DND-41 (cell line): ENCODE data around the gene RPIA.
"Not testable (repeated sequence)": the region's sequence is repeated elsewhere in the genome, so short reads cannot be mapped to it uniquely, and the experiment has no call there.

Experiments used
- ATAC-seq: fragments of 200-7000 bp; cut with Tn5 transposase; 3 replicates; pipeline ENCODE4 v1.9.1; 2021; ENCODE audit warnings: low read depth; ENCODE audit not compliant: insufficient read depth
- DNase-seq: peaks from one replicate; pipeline ENCODE4 v3.0.0-alpha.2; 2020
- H2AFZ ChIP-seq: 2 replicates; pipeline ENCODE4 v1.6.0; 2012; ENCODE audit warnings: low read depth, low read length
- H3K27ac ChIP-seq: 2 replicates; pipeline ENCODE4 v1.5.1; 2012; ENCODE audit warnings: low read length, inconsistent platforms
- H3K27me3 ChIP-seq: fragments of 200-600 bp; sonication (generic); 2 replicates; pipeline ENCODE4 v1.6.0; 2012; ENCODE audit warnings: low read length, mild to moderate bottlenecking, inconsistent platforms; ENCODE audit not compliant: insufficient read depth, poor library complexity
- H3K36me3 ChIP-seq: 2 replicates; pipeline ENCODE4 v1.5.1; 2012; ENCODE audit warnings: low read length, inconsistent platforms; ENCODE audit not compliant: insufficient read depth
- H3K4me1 ChIP-seq: 2 replicates; pipeline ENCODE4 v1.5.1; 2012; ENCODE audit warnings: mild to moderate bottlenecking, low read length; ENCODE audit not compliant: insufficient read depth
- H3K4me2 ChIP-seq: 2 replicates; pipeline ENCODE4 v1.6.0; 2012; ENCODE audit warnings: mild to moderate bottlenecking, moderate library complexity, low read length, inconsistent platforms; ENCODE audit not compliant: insufficient read depth
- H3K4me3 ChIP-seq, 2 experiments: fragments of 200-600 bp in 1 of 2; shearing (Covaris generic) in 1 of 2; 2 replicates each; pipeline ENCODE4 v1.5.1; 2012 to 2016; ENCODE audit warnings: inconsistent platforms in 2 of 2, low read length in 2 of 2, mild to moderate bottlenecking in 2 of 2, low read depth in 1 of 2, moderate library complexity in 1 of 2
- H3K79me2 ChIP-seq: 2 replicates; pipeline ENCODE4 v1.6.0; 2012; ENCODE audit warnings: low read length, inconsistent platforms; ENCODE audit not compliant: insufficient read depth
- H3K9ac ChIP-seq: 2 replicates; pipeline ENCODE4 v1.6.0; 2012; ENCODE audit warnings: low read depth, mild to moderate bottlenecking, inconsistent platforms, low read length, moderate library complexity
- H3K9me3 ChIP-seq: 2 replicates; pipeline ENCODE4 v1.5.1; 2012; ENCODE audit warnings: low read length, moderate library complexity, mild to moderate bottlenecking, inconsistent platforms; ENCODE audit not compliant: insufficient read depth, severe bottlenecking
- H4K20me1 ChIP-seq: 2 replicates; pipeline ENCODE4 v1.6.0; 2012; ENCODE audit warnings: low read length; ENCODE audit not compliant: insufficient read depth

Gene RPIA

GRCh38 chr2:88796523-88796922 is 105.0 kb downstream of the RPIA start:
- H3K4me2 ChIP-seq, H3K9me3 ChIP-seq, H3K36me3 ChIP-seq, DNase-seq, H4K20me1 ChIP-seq, H3K9ac ChIP-seq, H3K79me2 ChIP-seq, H3K27ac ChIP-seq, H2AFZ ChIP-seq, H3K4me3 ChIP-seq, ATAC-seq, H3K27me3 ChIP-seq, H3K4me1 ChIP-seq: not testable (repeated sequence)

DNA sequence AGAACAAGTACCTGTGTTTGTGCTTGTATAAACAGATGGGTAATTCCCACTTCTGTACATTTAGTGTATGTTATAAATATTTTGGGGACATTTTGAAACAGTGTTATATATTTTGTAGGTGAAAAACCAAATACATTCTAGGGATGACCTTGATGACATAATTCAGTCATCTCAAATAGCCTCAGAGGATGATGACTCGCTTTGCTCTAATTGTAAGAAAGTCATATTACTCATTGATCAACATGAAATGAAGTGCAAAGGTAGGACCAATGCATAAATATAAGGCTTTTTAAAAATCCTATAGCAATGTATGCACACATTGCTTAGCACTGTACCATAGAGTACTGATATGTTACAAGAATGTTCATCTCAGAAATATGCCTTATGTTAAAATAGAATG is 105.7 kb downstream of the RPIA start:
- H3K9ac ChIP-seq, H3K27ac ChIP-seq, H4K20me1 ChIP-seq, H3K79me2 ChIP-seq, H3K27me3 ChIP-seq, ATAC-seq, H2AFZ ChIP-seq, H3K4me2 ChIP-seq, DNase-seq, H3K4me3 ChIP-seq, H3K4me1 ChIP-seq, H3K9me3 ChIP-seq, H3K36me3 ChIP-seq: not testable (repeated sequence)
